Measurements from ENCODE around the gene CALY.

Gene CALY

DNA sequence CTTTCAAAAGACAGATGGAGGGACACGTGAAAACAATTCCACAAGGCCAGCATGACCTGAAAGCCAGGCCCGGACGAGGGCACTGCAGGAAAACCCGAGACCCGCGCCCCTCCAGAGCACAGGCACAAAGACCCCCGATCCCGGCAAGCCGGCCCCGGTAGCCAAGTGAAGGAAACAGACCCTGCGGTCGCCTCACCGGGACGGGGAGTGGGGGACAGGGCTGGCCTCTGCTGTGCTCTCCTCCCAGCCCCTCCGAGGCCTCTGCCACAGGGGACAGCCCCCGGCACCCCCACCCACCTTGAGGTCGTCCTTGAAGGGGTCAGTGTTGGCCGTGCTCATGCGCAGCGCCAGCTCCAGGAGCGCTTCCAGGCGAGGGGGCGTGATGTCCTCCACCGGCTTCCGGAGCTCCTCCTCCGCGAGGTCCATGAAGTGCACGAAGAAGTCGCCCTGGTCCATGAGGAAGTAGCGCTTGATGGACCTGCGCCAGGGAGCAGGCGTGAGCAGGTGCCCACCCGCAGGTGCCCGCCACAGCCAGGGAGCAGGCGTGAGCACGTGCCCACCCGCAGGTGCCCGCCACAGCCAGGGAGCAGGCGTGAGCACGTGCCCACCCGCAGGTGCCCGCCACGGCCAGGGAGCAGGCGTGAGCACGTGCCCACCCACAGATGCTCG is 48.7 kb downstream of the CALY start:
- no peak for DNase-seq (ENCODE audit: low read depth in 2 of 2)

DNA sequence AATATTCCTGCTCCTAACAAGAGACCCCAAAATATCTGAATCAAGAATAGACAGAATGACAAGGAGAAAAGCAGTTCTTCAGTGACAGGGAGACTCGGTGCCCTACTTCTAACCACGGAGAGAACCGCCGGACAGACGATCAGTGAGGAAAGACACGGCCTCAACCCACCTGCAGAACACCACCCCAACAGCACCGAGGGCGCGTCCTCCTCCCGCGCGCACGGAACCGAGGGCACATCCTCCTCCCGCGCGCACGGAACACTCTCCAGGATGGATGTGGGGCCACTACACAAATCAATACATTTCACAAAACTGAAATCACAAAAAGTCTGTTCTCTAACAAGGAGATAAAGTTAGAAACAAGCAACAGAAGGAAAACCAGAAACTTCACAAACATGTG is 50.3 kb downstream of the CALY start:
- no peak for DNase-seq (ENCODE audit: low read depth in 2 of 2)

DNA sequence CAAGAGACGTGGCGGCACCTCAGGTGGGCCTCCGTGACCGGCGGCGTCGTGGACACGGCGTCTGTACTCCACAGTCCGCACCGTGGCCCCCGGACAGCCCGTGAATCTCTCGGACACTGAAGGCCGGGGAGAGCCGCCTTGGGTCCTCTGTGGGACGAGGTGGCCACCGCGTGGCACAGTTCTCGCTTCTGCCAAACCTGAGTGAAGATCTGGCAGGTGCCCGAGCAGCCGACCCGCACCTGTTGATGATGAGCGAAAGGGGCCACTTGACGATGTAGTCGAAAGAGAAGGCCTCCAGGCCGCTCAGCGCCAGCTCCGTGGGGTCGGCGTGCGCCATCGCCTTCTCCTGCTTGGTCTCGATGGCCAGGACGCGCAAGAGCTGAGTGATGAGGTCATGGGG is 51.5 kb downstream of the CALY start:
- DNase-seq (ENCODE audit: low read depth in 2 of 2) = no peak

DNA sequence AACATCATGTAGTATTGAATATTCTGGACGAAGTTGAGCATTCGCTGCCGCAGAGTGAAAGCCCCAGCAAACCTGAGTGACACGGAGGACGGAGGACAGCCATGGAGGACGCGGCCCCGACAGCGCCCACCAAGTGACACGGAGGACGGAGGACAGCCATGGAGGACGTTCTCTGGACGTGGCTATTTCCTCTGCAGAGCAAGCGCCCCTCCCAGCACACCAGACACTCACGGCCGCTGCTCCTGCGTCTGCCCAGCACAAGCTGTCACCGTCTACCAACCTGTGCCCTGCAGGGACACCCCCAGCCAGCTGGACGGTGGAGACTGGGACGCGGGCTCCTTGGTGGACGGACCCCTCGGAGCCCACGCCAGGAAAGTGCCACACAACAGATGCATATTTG is 52.8 kb downstream of the CALY start:
- DNase-seq (ENCODE audit: low read depth in 2 of 2) = no peak

DNA sequence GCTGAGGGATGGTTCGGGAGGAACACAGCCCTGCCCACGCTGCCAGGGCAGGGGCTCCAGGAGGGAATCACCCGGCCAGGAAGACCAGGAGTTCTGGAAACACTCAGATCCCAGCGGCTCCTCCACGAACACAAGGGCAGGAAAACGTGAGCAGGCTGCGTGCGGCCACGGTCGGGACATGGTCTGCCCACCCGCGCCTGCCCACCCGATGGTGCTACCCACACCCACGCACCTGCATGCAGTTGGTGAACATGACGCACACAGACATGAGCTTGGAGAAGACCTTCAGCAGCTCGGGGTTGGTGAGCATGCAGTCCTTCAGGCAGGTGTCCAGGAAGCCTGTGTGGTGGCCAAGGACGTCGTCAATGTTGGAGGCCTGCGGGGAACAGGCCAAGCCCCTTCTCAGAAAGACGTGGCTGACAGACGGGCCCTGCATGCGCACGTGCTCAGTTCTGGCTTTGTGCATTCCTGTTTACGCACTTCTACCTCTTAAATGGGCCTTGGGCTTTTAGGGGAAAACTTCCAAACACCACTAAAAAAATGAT is 53.8 kb downstream of the CALY start:
- DNase-seq (ENCODE audit: low read depth in 2 of 2) = no peak

DNA sequence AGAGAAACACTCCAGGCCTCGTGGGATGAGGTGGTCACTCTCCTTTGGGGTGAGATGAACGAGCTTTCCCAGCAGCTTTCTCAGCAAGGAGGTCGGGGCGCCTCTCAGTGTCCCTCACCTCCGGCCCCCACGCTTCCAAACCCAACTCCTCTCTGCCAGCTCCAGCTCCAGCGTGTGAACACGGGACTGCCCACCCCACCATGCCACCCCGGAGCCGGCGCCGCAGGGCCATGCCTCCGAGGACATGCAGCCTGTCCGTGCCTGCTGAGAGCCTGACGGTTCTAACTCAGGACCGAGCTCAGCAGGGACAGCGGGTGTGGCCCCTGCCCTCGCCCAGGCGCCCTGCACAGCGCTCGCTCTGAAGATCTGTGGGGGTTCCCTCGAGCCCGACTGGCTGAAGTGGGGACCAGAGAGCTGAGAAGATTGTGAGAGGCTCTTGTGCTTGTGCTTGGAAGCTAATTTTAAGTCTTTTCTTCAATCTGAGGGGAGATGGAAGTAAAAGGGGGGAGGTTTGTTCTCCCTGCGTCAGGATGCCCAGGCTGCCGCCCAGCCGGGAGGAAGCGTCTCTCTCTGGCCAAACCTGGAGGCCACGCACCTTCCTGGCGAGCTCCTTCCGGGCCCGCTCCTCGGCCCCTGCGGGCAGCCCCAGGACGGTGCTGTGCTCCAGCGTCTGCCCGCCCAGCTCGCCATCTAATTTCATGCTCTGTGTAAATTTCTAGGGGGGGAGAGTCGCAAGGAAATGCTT is 54.9 kb downstream of the CALY start:
- no peak for DNase-seq (ENCODE audit: low read depth in 2 of 2)

DNA sequence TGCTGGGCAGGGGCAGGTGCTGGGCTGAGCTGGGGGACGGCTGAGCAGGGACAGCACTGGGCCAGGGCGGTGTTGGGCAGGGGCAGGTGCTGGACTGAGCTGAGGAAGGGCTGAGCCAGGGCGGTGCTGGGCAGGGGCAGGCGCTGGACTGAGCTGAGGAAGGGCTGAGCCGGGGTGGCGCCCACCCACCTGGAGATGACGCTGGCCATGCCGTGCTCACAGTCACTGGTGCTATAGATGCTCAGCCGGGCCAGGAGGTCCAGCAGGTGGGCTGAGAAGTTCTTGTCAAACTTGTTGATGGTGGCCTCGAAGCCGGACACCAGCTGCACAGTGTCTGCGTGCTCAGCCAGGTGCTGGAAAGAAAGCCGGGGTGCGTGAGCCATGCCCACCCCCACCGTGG is 55.6 kb downstream of the CALY start:
- DNase-seq (ENCODE audit: low read depth in 2 of 2) = no peak

DNA sequence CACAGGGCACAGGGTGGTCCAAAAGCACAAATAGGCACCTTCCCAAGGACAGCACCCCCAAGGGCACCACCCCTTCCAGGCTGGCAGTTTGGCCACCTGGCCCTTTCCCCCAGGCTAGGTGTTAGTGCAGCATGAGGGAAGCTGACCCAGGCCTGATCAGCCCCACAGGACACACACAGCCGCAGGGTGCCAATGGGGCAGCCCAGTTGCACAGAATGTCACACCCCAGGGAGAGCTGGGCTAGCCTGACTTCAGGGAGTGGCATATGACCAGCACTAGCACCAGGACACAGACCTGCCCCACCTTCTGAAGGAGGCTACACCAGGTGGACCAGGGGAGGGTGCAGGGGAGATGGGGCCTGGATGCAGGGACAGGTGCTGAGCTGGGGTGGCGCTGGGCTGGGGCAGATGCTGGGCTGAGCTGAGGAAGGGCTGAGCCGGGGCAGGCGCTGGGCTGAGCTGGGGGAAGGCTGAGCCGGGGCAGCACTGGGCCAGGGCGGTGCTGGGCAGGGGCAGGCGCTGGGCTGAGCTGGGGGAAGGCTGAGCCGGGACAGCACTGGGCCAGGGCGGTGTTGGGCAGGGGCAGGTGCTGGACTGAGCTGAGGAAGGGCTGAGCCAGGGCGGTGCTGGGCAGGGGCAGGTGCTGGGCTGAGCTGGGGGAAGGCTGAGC is 56.2 kb downstream of the CALY start:
- no peak for DNase-seq (ENCODE audit: low read depth in 2 of 2)

DNA sequence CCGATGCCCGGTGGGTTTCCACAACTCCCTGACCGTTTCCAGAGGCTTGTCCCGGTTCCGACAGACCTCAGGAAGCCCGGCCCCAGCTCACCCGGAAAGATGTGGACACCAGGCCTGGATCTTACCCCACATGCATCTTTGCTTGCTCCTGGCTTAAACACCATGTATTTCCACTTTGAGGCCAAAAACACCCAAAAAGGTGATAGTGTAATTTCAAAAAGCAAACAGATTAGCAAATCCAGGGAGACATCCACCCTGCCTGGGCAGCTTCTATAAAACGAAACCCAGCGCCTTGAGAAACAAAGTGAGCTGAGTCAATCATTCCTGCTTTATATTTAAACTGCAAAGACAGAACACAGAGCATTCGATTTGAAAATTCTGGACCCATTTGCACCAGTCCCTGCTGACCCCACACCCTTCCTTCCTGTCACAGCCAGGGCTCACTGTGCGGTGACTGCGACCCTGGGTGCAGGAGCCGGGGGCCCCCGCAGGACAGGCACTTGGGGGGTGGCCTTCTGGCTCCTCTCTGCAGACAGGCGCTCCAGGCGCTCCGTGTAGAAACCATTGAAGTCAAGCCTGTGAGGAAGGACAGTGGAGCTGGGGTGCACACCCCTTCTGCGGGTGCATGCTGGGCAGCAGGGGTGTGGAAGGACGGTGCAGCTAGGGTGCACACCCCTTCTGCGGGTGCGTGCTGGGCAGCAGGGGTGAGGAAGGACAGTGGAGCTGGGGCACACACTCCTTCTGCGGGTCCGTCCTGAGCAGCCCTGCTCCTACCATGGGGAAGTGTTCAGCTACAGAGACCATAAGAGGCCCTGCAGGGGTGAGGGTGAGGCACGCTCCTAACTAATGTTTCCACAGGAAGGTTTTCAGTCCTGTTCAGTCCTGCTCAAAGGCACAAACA is 57.1 kb downstream of the CALY start:
- no peak for DNase-seq (ENCODE audit: low read depth in 2 of 2)

DNA sequence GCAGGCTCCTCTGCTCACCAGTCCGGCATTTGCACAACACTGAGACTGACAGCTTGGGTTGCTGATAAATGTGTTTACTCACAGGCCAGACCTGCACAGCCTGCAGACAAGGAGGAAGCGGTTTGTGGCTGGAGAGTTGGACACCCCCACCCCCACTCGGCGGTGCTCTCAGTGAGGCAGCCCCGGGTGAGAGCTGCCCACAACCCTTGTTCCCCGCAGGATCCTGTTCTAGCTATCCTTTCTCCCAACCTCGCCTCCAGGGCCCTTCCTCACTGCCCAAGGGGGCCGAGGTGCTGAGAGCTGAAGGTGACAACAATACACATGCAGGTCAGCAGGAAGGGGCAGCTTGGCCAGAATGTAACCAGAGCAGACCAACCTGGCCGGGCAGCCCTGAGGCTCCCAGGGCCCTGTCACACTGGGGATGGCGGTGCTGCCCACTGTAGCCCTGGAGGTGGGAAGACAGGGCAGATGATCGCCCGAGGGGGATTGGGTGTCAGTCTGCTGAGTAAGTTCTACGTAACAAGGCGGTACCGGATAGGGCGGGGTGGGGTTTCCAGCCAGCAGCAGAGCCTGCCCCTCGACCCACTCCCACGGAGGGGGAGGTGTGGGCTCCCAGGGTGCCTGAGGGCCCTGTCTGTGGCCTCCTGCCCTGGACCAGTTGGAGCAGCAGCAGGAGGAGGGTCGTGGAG is 58.0 kb downstream of the CALY start:
- peak; percentile 47 to 70 for DNase-seq (ENCODE audit: low read depth in 2 of 2)

DNA sequence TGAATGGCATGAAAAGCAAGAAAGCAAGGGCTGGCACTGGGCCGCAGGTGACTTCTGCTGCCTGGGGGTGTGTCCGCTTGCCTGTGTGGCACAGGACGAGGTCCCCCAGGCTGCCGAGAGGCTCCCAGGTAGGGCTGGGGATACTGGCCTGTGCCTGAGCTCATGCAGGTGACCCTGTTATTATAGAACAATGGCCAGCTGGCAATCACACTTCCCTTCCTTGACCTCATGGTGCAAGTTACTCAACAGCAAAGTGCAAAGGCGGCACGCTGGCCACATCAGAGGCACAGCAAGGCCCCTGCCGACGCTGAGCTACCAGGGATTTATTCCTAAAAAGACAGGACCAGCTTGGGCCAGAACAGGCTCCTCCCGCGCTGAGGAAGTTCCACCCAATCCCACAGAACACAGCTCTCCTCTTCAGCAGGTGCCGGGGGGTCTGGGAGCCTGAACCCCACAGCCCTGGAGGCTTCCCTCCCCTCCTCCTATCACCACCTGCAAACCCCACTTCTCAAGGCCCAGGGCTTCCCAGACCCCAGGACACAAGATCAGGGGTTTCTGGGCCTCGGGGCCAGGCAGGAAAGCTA is 58.6 kb downstream of the CALY start:
- no peak for DNase-seq (ENCODE audit: low read depth in 2 of 2)

DNA sequence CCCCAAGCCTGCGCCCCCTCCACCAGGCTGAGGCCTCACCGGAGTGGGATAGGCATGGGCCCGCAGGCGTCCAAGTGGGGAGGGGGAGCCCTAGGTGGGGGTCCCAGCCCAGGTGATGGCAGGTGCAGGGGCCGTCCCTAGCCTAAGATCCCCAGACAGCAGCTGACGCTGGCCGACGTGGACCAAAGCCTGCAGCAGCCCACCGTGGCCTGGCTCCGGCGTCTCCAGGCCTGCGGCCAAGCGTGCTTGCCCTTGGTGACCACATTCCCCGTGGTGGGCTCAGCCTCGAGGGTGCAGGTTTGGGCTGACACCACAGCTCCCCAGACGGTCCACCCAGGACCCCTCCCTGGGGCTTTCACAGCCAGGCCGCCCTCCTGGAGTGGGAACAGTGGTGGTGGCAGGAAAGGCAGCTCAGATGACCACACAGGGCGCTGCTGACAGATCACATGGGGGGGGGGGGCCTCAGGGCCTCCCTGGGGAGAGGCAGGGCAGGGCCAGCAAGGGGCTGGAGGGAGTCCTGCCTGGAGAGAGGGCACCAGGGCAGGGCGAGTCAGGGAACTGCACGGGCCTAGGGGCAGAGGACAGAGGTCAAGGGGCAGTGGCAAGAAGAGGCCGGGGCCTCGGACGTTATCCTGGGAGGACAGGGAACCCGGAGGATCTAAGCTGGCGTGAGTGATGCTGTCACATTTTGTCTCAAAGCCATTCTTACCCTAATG is 59.3 kb downstream of the CALY start:
- DNase-seq (ENCODE audit: low read depth in 2 of 2) = no peak

DNA sequence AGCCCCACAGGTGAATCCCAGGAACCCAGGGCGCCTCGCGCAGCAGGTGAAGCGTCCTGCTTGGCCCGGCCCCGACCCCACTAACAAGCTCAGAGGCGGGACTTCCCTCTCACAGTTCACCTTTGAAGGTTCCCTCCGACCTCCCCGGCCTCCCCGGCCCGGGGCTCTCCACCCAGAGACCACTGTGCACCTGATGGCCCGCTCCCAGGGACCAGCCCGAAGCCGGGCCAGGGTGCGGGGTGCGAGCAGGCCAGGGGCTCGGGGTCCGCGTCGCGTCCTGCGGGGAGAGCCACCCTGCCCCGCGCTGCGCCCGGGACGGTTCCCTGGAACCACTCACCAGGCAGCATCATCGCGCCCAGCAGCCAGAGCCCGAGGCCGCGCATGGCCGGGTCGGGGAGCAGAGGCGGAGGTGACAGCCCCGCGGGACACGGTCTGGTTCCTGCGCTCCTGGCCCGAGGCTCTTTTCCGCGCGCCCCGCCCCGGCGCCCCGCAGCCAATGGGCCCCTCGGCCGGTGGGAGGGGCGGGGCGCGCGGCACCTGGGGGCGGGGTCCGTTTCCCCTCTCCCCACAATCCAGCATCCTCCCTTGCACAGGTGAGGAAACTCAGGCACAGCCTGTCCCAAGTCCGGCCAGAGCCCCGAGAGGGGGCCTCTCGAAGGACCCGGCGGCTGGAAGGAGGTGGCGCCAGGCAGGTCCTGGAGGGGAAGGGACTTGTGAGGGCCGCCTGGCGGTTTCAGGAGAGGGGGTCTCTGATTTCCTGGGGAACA is 60.1 kb downstream of the CALY start, which contains the start of gene ADAM8:
Gene ADAM8, minus strand, starts transcription at position 434 of the 767 bp plus-strand sequence. Its CDS starts 51 bp downstream, at position 383.
- peak; percentile 61 to 71 for DNase-seq (ENCODE audit: low read depth in 2 of 2)

DNA sequence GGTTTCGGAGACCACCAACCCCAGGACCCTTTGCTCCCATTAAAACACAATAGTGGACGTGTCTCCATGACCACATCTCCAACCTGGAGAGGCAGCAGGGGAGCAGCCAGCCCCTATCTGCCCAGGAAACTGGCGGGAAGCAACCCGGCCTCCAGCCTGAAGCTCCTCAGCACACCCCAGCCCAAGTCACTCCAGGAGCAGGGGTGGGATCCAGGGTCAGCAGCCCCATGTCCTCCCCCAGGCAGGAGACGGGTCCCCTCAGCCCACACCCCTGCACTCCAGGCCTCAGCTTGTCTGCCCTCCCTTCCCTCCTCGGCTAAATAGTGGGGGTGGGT is 60.6 kb downstream of the CALY start:
- no peak for DNase-seq (ENCODE audit: low read depth in 2 of 2)

DNA sequence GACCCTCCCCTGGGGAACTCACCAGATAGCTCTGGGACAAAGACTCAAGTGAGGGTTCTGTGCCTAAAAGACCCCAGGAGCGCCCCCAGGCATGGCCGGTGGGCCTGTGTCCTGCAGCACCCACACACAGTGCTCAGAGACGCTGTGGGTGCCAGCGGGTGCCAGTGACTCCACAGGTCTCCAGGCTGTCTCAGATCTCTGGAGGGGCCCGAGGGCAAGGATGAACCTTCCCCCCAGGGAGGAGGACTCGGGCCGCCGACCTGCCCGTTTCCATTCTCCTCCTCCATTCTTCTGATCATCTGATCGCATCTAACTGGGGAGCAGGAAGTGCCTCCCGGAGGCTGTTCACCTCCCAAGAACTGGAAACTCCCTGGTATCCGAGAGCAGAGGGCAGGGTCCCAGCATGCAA is 61.0 kb downstream of the CALY start:
- DNase-seq (ENCODE audit: low read depth in 2 of 2) = peak; percentile 50 to 56

DNA sequence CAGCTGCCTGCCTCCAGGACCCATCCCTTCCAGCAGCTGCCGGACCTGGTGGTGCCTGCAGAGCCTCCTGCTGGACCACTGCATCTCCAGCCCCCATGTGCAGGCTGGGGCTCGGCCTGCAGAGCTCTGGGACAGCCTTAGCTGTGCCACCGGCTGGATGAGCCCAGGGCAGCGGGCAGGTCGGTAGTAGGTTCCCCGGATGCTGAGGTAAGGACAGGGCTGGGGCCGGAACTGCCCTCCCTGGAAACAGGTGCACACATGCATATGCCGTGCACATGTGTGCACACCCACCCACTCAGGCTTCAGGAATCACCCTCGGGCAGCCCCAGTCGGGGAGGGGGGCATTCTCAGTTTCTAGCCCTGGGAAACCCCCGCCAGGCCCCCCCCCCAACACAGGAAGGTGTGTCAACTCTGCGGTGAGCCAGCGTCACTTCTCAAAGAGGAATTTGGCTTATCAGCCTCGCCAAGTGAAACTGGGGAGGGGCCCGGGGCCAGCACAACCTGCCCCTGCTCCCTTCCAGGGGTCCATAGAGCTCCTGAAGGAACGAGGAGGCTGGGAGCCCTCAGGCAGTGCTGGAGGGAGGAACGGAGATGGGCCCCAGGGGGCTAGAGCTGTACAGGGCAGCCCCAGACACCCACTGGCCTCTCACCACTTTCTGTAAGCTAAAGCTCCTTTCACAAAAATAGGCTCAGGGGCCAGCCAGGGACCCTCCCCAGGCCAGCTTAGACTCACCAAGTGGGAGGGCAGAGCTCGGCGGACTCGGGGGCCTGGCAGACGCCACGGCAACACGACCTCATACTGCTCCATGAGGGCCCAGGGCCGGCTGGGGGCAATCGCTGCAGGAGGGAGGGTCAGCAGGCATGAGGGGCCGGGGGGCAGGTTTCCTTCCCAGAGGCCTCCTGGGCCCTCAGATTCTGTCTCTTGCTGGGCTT is 61.7 kb downstream of the CALY start:
- peak; percentile 82 to 86 for DNase-seq (ENCODE audit: low read depth in 2 of 2)

Measured in stimulated activated CD8-positive, alpha-beta memory T cell treated with anti-CD3 and anti-CD28 coated beads, Interleukin-15, amount 100 ng/mL, for 48 hours (primary cell).